ENCODE measurements around the gene FGF14. TPM values are rescaled to one million over a fixed set of nuclear protein-coding genes. Genes with fewer than 3 reads are reported as not detected.
"Not testable (repeated sequence)": the region's sequence is repeated elsewhere in the genome, so short reads cannot be mapped to it uniquely, and the experiment has no call there.

FGF14 gene
- total RNA-seq, 1 donor from 2014 or later = 1.4 TPM

DNA sequence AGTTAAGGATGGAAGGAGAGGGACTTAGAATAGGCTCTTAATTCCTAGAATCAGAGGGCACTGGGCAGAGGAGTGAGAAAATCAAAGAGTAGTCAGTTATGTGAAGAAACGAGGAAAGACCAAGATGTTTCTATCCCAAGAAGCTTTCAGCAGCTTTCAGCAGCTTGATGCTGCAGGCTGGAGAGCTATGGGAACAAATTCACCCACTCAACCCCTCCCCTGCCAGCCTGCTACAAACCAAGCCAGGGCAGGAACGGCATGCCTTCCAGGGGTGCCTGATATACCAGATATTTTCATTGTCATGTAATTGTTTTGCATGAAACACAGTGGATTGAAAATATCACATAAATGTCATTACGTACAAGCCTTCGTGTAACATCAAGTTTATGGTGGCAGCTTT lies 262.2 kb downstream of the FGF14 start:
- Mint-ChIP-seq H3K27me3 (ENCODE audit: insufficient read depth, low read depth) (no peaks in the 10 kb centered on the region), H3K4me3 (no peak overlapping the region), H3K27ac (no peak overlapping the region), H3K4me1 (no peaks in the 10 kb centered on the region), H3K36me3 (no peaks in the 10 kb centered on the region), H3K9me3 (no peaks in the 10 kb centered on the region)
- Histone ChIP-seq H3K4me1 (no peaks in the 10 kb centered on the region), H3K9me3 (ENCODE audit: low read depth) (no peaks in the 10 kb centered on the region), H3K27me3 (no peaks in the 10 kb centered on the region), H3K79me2 (ENCODE audit: low read depth) (no peaks in the 10 kb centered on the region), H3K4me3 (no peak overlapping the region), H3K4me2 (no peak overlapping the region), H2AFZ (replicated peaks) (no peak overlapping the region), H3F3A (ENCODE audit: low read depth) (no peaks in the 10 kb centered on the region), H3K9ac (no peak overlapping the region), H3K27ac (no peak overlapping the region), H4K20me1 (ENCODE audit: low read depth) (no peaks in the 10 kb centered on the region), H3K36me3 (no peaks in the 10 kb centered on the region)
- TF ChIP-seq EZH2phosphoT487 (IDR thresholded peaks at IDR 0.05) = no peak
- TF ChIP-seq, protein P1, sequence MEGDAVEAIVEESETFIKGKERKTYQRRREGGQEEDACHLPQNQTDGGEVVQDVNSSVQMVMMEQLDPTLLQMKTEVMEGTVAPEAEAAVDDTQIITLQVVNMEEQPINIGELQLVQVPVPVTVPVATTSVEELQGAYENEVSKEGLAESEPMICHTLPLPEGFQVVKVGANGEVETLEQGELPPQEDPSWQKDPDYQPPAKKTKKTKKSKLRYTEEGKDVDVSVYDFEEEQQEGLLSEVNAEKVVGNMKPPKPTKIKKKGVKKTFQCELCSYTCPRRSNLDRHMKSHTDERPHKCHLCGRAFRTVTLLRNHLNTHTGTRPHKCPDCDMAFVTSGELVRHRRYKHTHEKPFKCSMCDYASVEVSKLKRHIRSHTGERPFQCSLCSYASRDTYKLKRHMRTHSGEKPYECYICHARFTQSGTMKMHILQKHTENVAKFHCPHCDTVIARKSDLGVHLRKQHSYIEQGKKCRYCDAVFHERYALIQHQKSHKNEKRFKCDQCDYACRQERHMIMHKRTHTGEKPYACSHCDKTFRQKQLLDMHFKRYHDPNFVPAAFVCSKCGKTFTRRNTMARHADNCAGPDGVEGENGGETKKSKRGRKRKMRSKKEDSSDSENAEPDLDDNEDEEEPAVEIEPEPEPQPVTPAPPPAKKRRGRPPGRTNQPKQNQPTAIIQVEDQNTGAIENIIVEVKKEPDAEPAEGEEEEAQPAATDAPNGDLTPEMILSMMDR (IDR thresholded peaks at IDR 0.05) = no peak
- no peak for TF ChIP-seq EZH2 (IDR thresholded peaks at IDR 0.05)
- no peak for DNase-seq (ENCODE audit: low spot score)

GRCh38 chr13:102138635-102139190 lies 263.1 kb downstream of the FGF14 start:
- H3K4me1 Mint-ChIP-seq = no peaks in the 10 kb centered on the region
- DNase-seq (ENCODE audit: low spot score) = no peak
- no peaks in the 10 kb centered on the region for H3F3A ChIP-seq (ENCODE audit: low read depth)
- no peak overlapping the region for H3K4me3 ChIP-seq
- H3K9ac ChIP-seq = no peak overlapping the region
- no peaks in the 10 kb centered on the region for H3K9me3 Mint-ChIP-seq
- no peak overlapping the region for H2AFZ ChIP-seq (replicated peaks)
- no peak overlapping the region for H3K4me2 ChIP-seq
- no peaks in the 10 kb centered on the region for H4K20me1 ChIP-seq (ENCODE audit: low read depth)
- no peaks in the 10 kb centered on the region for H3K4me1 ChIP-seq
- no peaks in the 10 kb centered on the region for H3K9me3 ChIP-seq (ENCODE audit: low read depth)
- H3K27ac Mint-ChIP-seq = no peak overlapping the region
- H3K27me3 ChIP-seq = no peaks in the 10 kb centered on the region
- H3K27ac ChIP-seq = no peak overlapping the region
- H3K36me3 Mint-ChIP-seq = no peaks in the 10 kb centered on the region
- no peak overlapping the region for H3K4me3 Mint-ChIP-seq
- no peak for TF ChIP-seq EZH2phosphoT487 (IDR thresholded peaks at IDR 0.05)
- TF ChIP-seq, protein P1 (IDR thresholded peaks at IDR 0.05) = no peak
- no peak for TF ChIP-seq EZH2 (IDR thresholded peaks at IDR 0.05)
- no peaks in the 10 kb centered on the region for H3K79me2 ChIP-seq (ENCODE audit: low read depth)
- no peaks in the 10 kb centered on the region for H3K36me3 ChIP-seq
- no peaks in the 10 kb centered on the region for H3K27me3 Mint-ChIP-seq (ENCODE audit: insufficient read depth, low read depth)

- H3K36me3 Mint-ChIP-seq; H3K4me3 Mint-ChIP-seq; H4K20me1 ChIP-seq (ENCODE audit: low read depth); H3K4me1 Mint-ChIP-seq; H3K4me2 ChIP-seq; H3K4me3 ChIP-seq; H3K9ac ChIP-seq; H2AFZ ChIP-seq (replicated peaks); H3K4me1 ChIP-seq; H3K27ac Mint-ChIP-seq; H3K9me3 Mint-ChIP-seq; H3K9me3 ChIP-seq (ENCODE audit: low read depth); H3K27me3 ChIP-seq; H3K27me3 Mint-ChIP-seq (ENCODE audit: insufficient read depth, low read depth); H3F3A ChIP-seq (ENCODE audit: low read depth); H3K27ac ChIP-seq; DNase-seq (ENCODE audit: low spot score); H3K79me2 ChIP-seq (ENCODE audit: low read depth); H3K36me3 ChIP-seq: not testable (repeated sequence)
These were observed 263.9 kb downstream of the FGF14 start for GRCh38 chr13:102137904-102138303.

- H3K4me3 ChIP-seq = no peak overlapping the region
- no peaks in the 10 kb centered on the region for H4K20me1 ChIP-seq (ENCODE audit: low read depth)
- Mint-ChIP-seq H3K4me1 (no peaks in the 10 kb centered on the region), H3K36me3 (no peaks in the 10 kb centered on the region), H3K4me3 (no peak overlapping the region), H3K27me3 (ENCODE audit: insufficient read depth, low read depth) (no peaks in the 10 kb centered on the region), H3K27ac (no peak overlapping the region), H3K9me3 (no peaks in the 10 kb centered on the region)
- no peaks in the 10 kb centered on the region for H3K9me3 ChIP-seq (ENCODE audit: low read depth)
- TF ChIP-seq EZH2phosphoT487 (IDR thresholded peaks at IDR 0.05) = no peak
- H3K4me1 ChIP-seq = no peaks in the 10 kb centered on the region
- H3K27me3 ChIP-seq = no peaks in the 10 kb centered on the region
- no peaks in the 10 kb centered on the region for H3F3A ChIP-seq (ENCODE audit: low read depth)
- no peak overlapping the region for H3K4me2 ChIP-seq
- H3K27ac ChIP-seq = no peak overlapping the region
- H3K36me3 ChIP-seq = no peaks in the 10 kb centered on the region
- H3K9ac ChIP-seq = no peak overlapping the region
- no peak overlapping the region for H2AFZ ChIP-seq (replicated peaks)
- H3K79me2 ChIP-seq (ENCODE audit: low read depth) = no peaks in the 10 kb centered on the region
- DNase-seq (ENCODE audit: low spot score) = no peak
These were observed 265.0 kb downstream of the FGF14 start for GRCh38 chr13:102136735-102137296.

Data from neural progenitor cell (in vitro differentiated cells).